HG03457 (cell line): ENCODE results near the gene FREY1.
"Not testable (repeated sequence)": the region's sequence is repeated elsewhere in the genome, so short reads cannot be mapped to it uniquely, and the experiment has no call there.

ENCODE experiments used
- ATAC-seq: cut with Tn5 transposase; IDR thresholded peaks from one replicate; pipeline ENCODE4 v1.9.1; 2021; ENCODE audit warnings: moderate number of reproducible peaks; ENCODE audit not compliant: unreplicated experiment

The FREY1 gene

GRCh38 chr11:45917286-45917622, 10.2 kb upstream of the FREY1 start:
- ATAC-seq = peak; percentile 6

GRCh38 chr11:45915446-45915845, 8.4 kb upstream of the FREY1 start:
- no peak for ATAC-seq

GRCh38 chr11:45913942-45914635, 7.0 kb upstream of the FREY1 start:
- no peak for ATAC-seq

- ATAC-seq = no peak
These were observed 6.4 kb upstream of the FREY1 start for GRCh38 chr11:45913514-45913913.

- no peak for ATAC-seq
These were observed 3.6 kb upstream of the FREY1 start for GRCh38 chr11:45910623-45911022.

GRCh38 chr11:45909594-45910475, 2.8 kb upstream of the FREY1 start:
- no peak for ATAC-seq

GRCh38 chr11:45907911-45908370, 870 bp upstream of the FREY1 start:
- no peak for ATAC-seq

- ATAC-seq = no peak
These were observed 882 bp downstream of the FREY1 start for GRCh38 chr11:45906096-45906682.

- not testable (repeated sequence) for ATAC-seq
These were observed 1.5 kb downstream of the FREY1 start for GRCh38 chr11:45905576-45905975.

- ATAC-seq = no peak
These were observed 2.0 kb downstream of the FREY1 start for GRCh38 chr11:45905095-45905494.

- ATAC-seq = no peak
These were observed 2.7 kb downstream of the FREY1 start for GRCh38 chr11:45904309-45904915.

GRCh38 chr11:45902452-45903380, 4.4 kb downstream of the FREY1 start:
- no peak for ATAC-seq

GRCh38 chr11:45901626-45902025, 5.4 kb downstream of the FREY1 start:
- no peak for ATAC-seq

GRCh38 chr11:45900916-45901617, 6.0 kb downstream of the FREY1 start:
- no peak for ATAC-seq

- ATAC-seq = not testable (repeated sequence)
These were observed 6.8 kb downstream of the FREY1 start for GRCh38 chr11:45900175-45900800.

GRCh38 chr11:45899448-45900174, 7.5 kb downstream of the FREY1 start:
- ATAC-seq = no peak

GRCh38 chr11:45899086-45899447, 8.0 kb downstream of the FREY1 start:
- ATAC-seq = no peak

- ATAC-seq = no peak
These were observed 9.5 kb downstream of the FREY1 start for GRCh38 chr11:45897556-45897955.
